H1 (cell line): ENCODE data around the gene GIPR. TPM values are rescaled to one million over a fixed set of nuclear protein-coding genes. Genes with fewer than 3 reads are reported as not detected.

Experiments used
- CTCF ChIA-PET: fragments of 300-600 bp; sonication (Branson Sonifier 250); formaldehyde crosslinking; loops from one replicate; lab custom pipeline; 2021; ENCODE audit not compliant: partially characterized antibody; lab: Charles Lee
- POLR2A ChIA-PET: fragments of 300-600 bp; sonication (Branson Sonifier 250); formaldehyde crosslinking; loops from one replicate; lab custom pipeline; 2021; ENCODE audit warnings: inconsistent platforms; ENCODE audit not compliant: partially characterized antibody; lab: Charles Lee
- DNase-seq, 2 experiments: peaks; one replicate each; pipeline versions ENCODE4 v3.0.0 to v3.0.0-alpha.2; 2010 to 2022; ENCODE audit warnings: low spot score in 2 of 2, low read depth in 1 of 2, mixed read lengths in 1 of 2
- FAIRE-seq: peaks from 2 replicates; lab custom pipeline; 2011; peaks lifted over from hg19 to GRCh38; lab: Jason Lieb, UNC
- H2AFZ ChIP-seq: 2 replicates; pipeline ENCODE4 v1.8.1; 2012; ENCODE audit warnings: low read length, inconsistent platforms
- H2AK5ac ChIP-seq: 2 replicates; pipeline ENCODE4 v1.6.1; 2013; ENCODE audit warnings: low read depth, low read length
- H2BK120ac ChIP-seq: replicated peaks from 2 replicates; pipeline ENCODE3; 2013; ENCODE audit warnings: low read depth, low read length, inconsistent platforms
- H2BK12ac ChIP-seq: 2 replicates; pipeline ENCODE4 v1.6.1; 2013; ENCODE audit warnings: low read depth, low read length
- H2BK15ac ChIP-seq: 2 replicates; pipeline ENCODE4 v1.6.1; 2013; ENCODE audit warnings: low read length
- H2BK20ac ChIP-seq: 2 replicates; pipeline ENCODE4 v1.6.1; 2013; ENCODE audit warnings: low read length
- H2BK5ac ChIP-seq: 2 replicates; pipeline ENCODE4 v1.6.1; 2013; ENCODE audit warnings: low read depth, low read length
- H3K14ac ChIP-seq: 2 replicates; pipeline ENCODE4 v1.6.1; 2013; ENCODE audit warnings: inconsistent platforms; ENCODE audit not compliant: insufficient read length
- H3K18ac ChIP-seq: 2 replicates; pipeline ENCODE4 v1.6.1; 2013; ENCODE audit warnings: low read length; ENCODE audit errors: extremely low read depth
- H3K23ac ChIP-seq: 2 replicates; pipeline ENCODE4 v1.6.1; 2013; ENCODE audit warnings: inconsistent platforms; ENCODE audit not compliant: insufficient read length
- H3K23me2 ChIP-seq: 2 replicates; pipeline ENCODE4 v1.6.1; 2013; ENCODE audit warnings: low read depth, low read length
- H3K27ac ChIP-seq: 2 replicates; pipeline ENCODE4 v1.6.1; 2011; ENCODE audit warnings: low read depth, low read length, inconsistent platforms
- H3K27me3 ChIP-seq, 4 experiments: replicated peaks in 1 of 4; 1 replicate in 1 of 4; 2 replicates in 3 of 4; pipeline versions ENCODE4 v1.6.1 to v1.8.1; 2011 to 2013; ENCODE audit warnings: low read length in 3 of 4, mild to moderate bottlenecking in 3 of 4, inconsistent platforms in 2 of 4, mixed read lengths in 2 of 4, moderate library complexity in 1 of 4; ENCODE audit not compliant: control insufficient read depth in 3 of 4, insufficient read depth in 3 of 4; ENCODE audit errors: extremely low read depth in 1 of 4
- H3K36me3 ChIP-seq, 4 experiments: 2 replicates each; pipeline versions ENCODE4 v1.6.1 to v1.8.1; 2011 to 2013; ENCODE audit warnings: mild to moderate bottlenecking in 4 of 4, low read length in 3 of 4, moderate library complexity in 2 of 4, control low read depth in 1 of 4, inconsistent platforms in 1 of 4; ENCODE audit not compliant: insufficient read depth in 4 of 4, control insufficient read depth in 2 of 4
- H3K4ac ChIP-seq: replicated peaks from 2 replicates; pipeline ENCODE3; 2013; ENCODE audit warnings: low read length, low read depth, mixed read lengths, inconsistent platforms; ENCODE audit not compliant: insufficient read length
- H3K4me1 ChIP-seq, 4 experiments: replicated peaks in 1 of 4; 1 replicate in 1 of 4; 2 replicates in 3 of 4; pipeline versions ENCODE4 v1.6.1 to v1.8.1; 2011 to 2013; ENCODE audit warnings: low read length in 3 of 4, inconsistent platforms in 2 of 4, mixed read lengths in 1 of 4; ENCODE audit not compliant: insufficient read depth in 4 of 4, control insufficient read depth in 3 of 4
- H3K4me2 ChIP-seq, 2 experiments: 2 replicates each; pipeline versions ENCODE4 v1.6.1 to v1.8.1; 2011 to 2013; ENCODE audit warnings: low read depth in 2 of 2, low read length in 2 of 2, control low read depth in 1 of 2, inconsistent platforms in 1 of 2, mild to moderate bottlenecking in 1 of 2; ENCODE audit not compliant: insufficient read depth in 1 of 2
- H3K4me3 ChIP-seq, 4 experiments: fragments of 200-600, 300-600 bp in 1 of 4; sonication (generic), shearing (Covaris generic), sonication (Bioruptor Twin) in 1 of 4; 2 replicates each; pipeline versions ENCODE4 v1.5.1 to v1.8.1; 2011 to 2016; ENCODE audit warnings: low read length in 4 of 4, low read depth in 3 of 4, control low read depth in 2 of 4, inconsistent platforms in 2 of 4, mild to moderate bottlenecking in 2 of 4, mixed read lengths in 1 of 4, moderate library complexity in 1 of 4; ENCODE audit not compliant: insufficient read depth in 2 of 4; ENCODE audit errors: extremely low read depth in 1 of 4
- H3K56ac ChIP-seq: replicated peaks from 2 replicates; pipeline ENCODE3; 2013; ENCODE audit warnings: low read depth, mild to moderate bottlenecking, mixed read lengths, low read length, inconsistent platforms; ENCODE audit not compliant: insufficient read length
- H3K79me1 ChIP-seq: 2 replicates; pipeline ENCODE4 v1.6.1; 2013; ENCODE audit warnings: low read depth, low read length, control low read depth
- H3K79me2 ChIP-seq, 2 experiments: 2 replicates each; pipeline versions ENCODE4 v1.6.1 to v1.8.1; 2012 to 2013; ENCODE audit warnings: low read length in 2 of 2, mild to moderate bottlenecking in 2 of 2, inconsistent platforms in 1 of 2; ENCODE audit not compliant: insufficient read depth in 2 of 2, control insufficient read depth in 1 of 2
- H3K9ac ChIP-seq, 4 experiments: replicated peaks in 1 of 4; 1 replicate in 1 of 4; 2 replicates in 3 of 4; pipeline versions ENCODE4 v1.6.1 to v1.8.1; 2011 to 2013; ENCODE audit warnings: low read depth in 3 of 4, low read length in 3 of 4, control low read depth in 2 of 4, mild to moderate bottlenecking in 2 of 4, moderate library complexity in 2 of 4, inconsistent platforms in 1 of 4; ENCODE audit errors: extremely low read depth in 1 of 4
- H3K9me3 ChIP-seq, 2 experiments: 2 replicates each; pipeline versions ENCODE4 v1.6.1 to v1.8.1; 2012 to 2013; ENCODE audit warnings: mild to moderate bottlenecking in 2 of 2, moderate library complexity in 2 of 2, control low read depth in 1 of 2, inconsistent platforms in 1 of 2, low read depth in 1 of 2, low read length in 1 of 2, mixed read lengths in 1 of 2; ENCODE audit not compliant: insufficient read depth in 2 of 2
- H4K20me1 ChIP-seq, 2 experiments: replicated peaks in 1 of 2; 2 replicates each; pipeline versions ENCODE3 to v1.8.1; 2011 to 2013; ENCODE audit warnings: inconsistent platforms in 2 of 2, low read length in 2 of 2, mild to moderate bottlenecking in 1 of 2; ENCODE audit not compliant: insufficient read depth in 2 of 2, control insufficient read depth in 1 of 2
- H4K5ac ChIP-seq: 2 replicates; pipeline ENCODE4 v1.6.1; 2013; ENCODE audit warnings: low read length, low read depth, mixed read lengths, inconsistent platforms; ENCODE audit not compliant: insufficient read length
- H4K8ac ChIP-seq: 2 replicates; pipeline ENCODE4 v1.8.0; 2013; ENCODE audit warnings: mild to moderate bottlenecking, moderate library complexity, low read length, inconsistent platforms; ENCODE audit not compliant: insufficient read depth; ENCODE audit errors: extremely low read depth
- H4K91ac ChIP-seq: replicated peaks from 2 replicates; pipeline ENCODE3; 2013; ENCODE audit warnings: low read length, mixed read lengths, inconsistent platforms; ENCODE audit not compliant: insufficient read length
- ASH2L ChIP-seq: fragments of 200-600, 300-600 bp; sonication (generic); IDR thresholded peaks from one replicate; pipeline ENCODE4 v1.7.1; 2017; ENCODE audit warnings: low read length
- EGR1 ChIP-seq: IDR thresholded peaks from 2 replicates; pipeline ENCODE4 v1.6.1; 2011; ENCODE audit warnings: low read depth, low read length, borderline replicate concordance
- FOSL1 ChIP-seq: IDR thresholded peaks from 2 replicates; pipeline ENCODE4 v1.6.1; 2011; ENCODE audit warnings: mild to moderate bottlenecking, low read depth, low read length, moderate library complexity; ENCODE audit not compliant: insufficient read depth
- MAFK ChIP-seq: IDR thresholded peaks from 2 replicates; pipeline ENCODE4 v1.6.1; 2012; ENCODE audit warnings: low read depth, mild to moderate bottlenecking, improper control_type of control experiment, low read length
- POLR2AphosphoS5 ChIP-seq: IDR thresholded peaks from 2 replicates; pipeline ENCODE4 v1.6.1; 2011; ENCODE audit warnings: low read depth, low read length
- RFX5 ChIP-seq: IDR thresholded peaks from 2 replicates; pipeline ENCODE4 v1.6.1; 2011; ENCODE audit warnings: low read depth, low read length, improper control_type of control experiment, borderline replicate concordance
- SIN3A ChIP-seq, 2 experiments: IDR thresholded peaks in 1 of 2; conservative IDR thresholded peaks in 1 of 2; 2 replicates each; pipeline ENCODE4 v1.6.1; 2011 to 2012; ENCODE audit warnings: low read length in 2 of 2, improper control_type of control experiment in 1 of 2, low read depth in 1 of 2, mild to moderate bottlenecking in 1 of 2
- SP1 ChIP-seq: IDR thresholded peaks from 2 replicates; pipeline ENCODE4 v1.6.1; 2011; ENCODE audit warnings: low read depth, low read length
- TBP ChIP-seq: IDR thresholded peaks from 2 replicates; pipeline ENCODE4 v1.6.1; 2011; ENCODE audit warnings: low read depth, low read length, improper control_type of control experiment
- TEAD4 ChIP-seq: IDR thresholded peaks from 2 replicates; pipeline ENCODE4 v1.6.1; 2012; ENCODE audit warnings: low read depth, low read length, inconsistent platforms, mixed read lengths
- WGBS, 2 experiments: shearing (Covaris generic) in 1 of 2; methylation state at CpG; one replicate each; pipeline versions ENCODE4 v1.1.6 to v1.1.7; 2013 to 2015; ENCODE audit warnings: low lambda C conversion rate in 2 of 2, mixed read lengths in 2 of 2, inconsistent platforms in 1 of 2, low coverage in 1 of 2, missing lambda C conversion rate in 1 of 2; ENCODE audit not compliant: insufficient replicate concordance in 2 of 2, insufficient coverage in 1 of 2, insufficient read length in 1 of 2; ENCODE audit errors: extremely low coverage in 1 of 2, missing lambda C conversion rate in 1 of 2; 5-methylcytosine and 5-hydroxymethylcytosine counted together
- polyA plus RNA-seq, 7 experiments: library from polyadenylated mRNA; depleted of rRNA in 3 of 7; stranded (reverse) in 5 of 7; unstranded in 2 of 7; fragments of >200 nt in 5 of 7; fragments of 200-250 nt in 2 of 7; gene quantifications; 1 replicate in 5 of 7; 2 replicates in 1 of 7; 4 replicates in 1 of 7; pipeline versions ENCODE4 v1.2.1 to v1.2.3, GENCODE V29; 2011 to 2013; ENCODE audit warnings: missing spikeins in 2 of 7, mixed read lengths in 2 of 7
- total RNA-seq: library from RNA; stranded (reverse); fragmentation: NEBNext Ultra II Directional; extraction: Animal tissue kit (Norgen Biotek cat#: 25700); gene quantifications from 2 replicates; pipeline ENCODE4 v1.2.1, GENCODE V29; 2021
- TF ChIP-seq, protein P1 (sequence below): IDR thresholded peaks from 2 replicates; pipeline ENCODE4 v1.6.1; 2012; ENCODE audit warnings: inconsistent platforms

Gene GIPR
- total and polyA plus RNA-seq, 2 of the 8 experiments (the other 6 are each of a cell fraction or from before 2014, with no cell fraction given), result 0.42 to 1.3 TPM

DNA sequence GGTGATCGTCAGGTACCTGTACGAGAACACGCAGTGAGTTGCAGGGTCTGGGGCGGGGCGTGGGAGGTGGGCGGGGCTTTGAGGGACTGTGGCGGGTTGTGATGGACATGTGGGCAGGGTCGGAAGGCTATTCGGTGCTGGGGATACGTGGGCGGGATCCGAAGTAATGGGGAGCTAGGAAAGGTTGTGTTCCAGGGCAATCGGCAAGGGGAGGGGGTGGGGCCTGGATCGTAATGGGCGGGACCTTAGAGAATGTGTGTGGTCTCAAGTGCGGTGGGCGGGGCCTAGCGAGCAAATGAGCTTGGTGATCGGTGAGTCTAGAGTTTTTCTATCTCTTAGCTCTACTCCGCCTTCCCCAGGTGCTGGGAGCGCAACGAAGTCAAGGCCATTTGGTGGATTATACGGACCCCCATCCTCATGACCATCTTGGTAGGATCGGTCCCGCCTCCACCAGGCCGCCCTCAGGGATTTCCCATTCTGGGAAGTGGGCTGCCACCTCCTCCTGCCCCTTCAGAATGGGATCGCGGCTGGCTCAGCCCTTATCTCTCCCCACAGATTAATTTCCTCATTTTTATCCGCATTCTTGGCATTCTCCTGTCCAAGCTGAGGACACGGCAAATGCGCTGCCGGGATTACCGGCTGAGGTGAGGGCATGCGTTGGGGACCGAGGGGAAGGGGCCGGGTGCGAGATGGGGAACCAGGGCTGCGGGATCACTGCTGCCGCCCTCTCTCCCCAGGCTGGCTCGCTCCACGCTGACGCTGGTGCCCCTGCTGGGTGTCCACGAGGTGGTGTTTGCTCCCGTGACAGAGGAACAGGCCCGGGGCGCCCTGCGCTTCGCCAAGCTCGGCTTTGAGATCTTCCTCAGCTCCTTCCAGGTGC is 9.6 kb downstream of the GIPR start:
- Histone ChIP-seq H3K4ac (no peak overlapping the region), H3K4me2 (peak overlapping the region; percentile 74 to 89), H3K4me3 (peak overlapping the region; percentile 64 to 88 (median 74)), H2AFZ (peak overlapping the region; percentile 66; the same call in 1 of the 2 replicates), H4K91ac (peak overlapping the region; percentile 6), H3K79me2 (no peaks in the 10 kb centered on the region), H4K5ac (no peak overlapping the region), H4K8ac (peak overlapping the region; percentile 87), H3K79me1 (no peaks in the 10 kb centered on the region), H2BK15ac (no peak overlapping the region; the same call in 1 of the 2 replicates), H3K27ac (no peak overlapping the region), H3K9ac (peak overlapping the region in 2 of 4 experiments; percentile 34 to 39; a peak in 2 of 7 replicates), H3K4me1 (peaks cover 0 to 9% (median 5%) of the 10 kb centered on the region in 4 experiments; a peak in 5 of 7 replicates), H3K18ac (peak overlapping the region; percentile 42), H2BK12ac (no peak overlapping the region), H3K36me3 (no peaks in the 10 kb centered on the region), H3K23me2 (peaks cover 10% of the 10 kb centered on the region), H3K9me3 (no peaks in the 10 kb centered on the region), H2BK20ac (no peak overlapping the region), H4K20me1 (no peaks in the 10 kb centered on the region), H3K23ac (no peak overlapping the region), H2BK120ac (no peak overlapping the region), H3K56ac (no peak overlapping the region), H3K14ac (no peak overlapping the region), H2AK5ac (no peak overlapping the region), H3K27me3 (peaks cover 0 to 9% (median 0%) of the 10 kb centered on the region in 4 experiments; a peak in 4 of 7 replicates), H2BK5ac (peak overlapping the region; percentile 66; the same call in 1 of the 2 replicates)
- DNase-seq, result peak; percentile 96 to 99
- ChIA-PET POLR2A (interaction anchor here (0.6 to 3.7 kb wide), 15 partner anchors 8 to 286 kb away, joined by 3 to 32 read pairs (median 4); partner anchors contain the start of genes GIPR, QPCTL, SIX5 and SNRPD2), CTCF (interaction anchor here (0.5 to 9.6 kb wide), 20 partner anchors 14 to 1036 kb away, joined by 3 to 98 read pairs (median 4); partner anchors contain the start of genes PPM1N, QPCTL, SIX5 and SNRPD2)
- peak; percentile 95 for FAIRE-seq
- WGBS, 2 experiments, result 4% methylated on average over 39 of the region's 49 CpGs; no CpG with 5 or more reads in 1 of the 2 experiments
- no peak for TF ChIP-seq POLR2AphosphoS5
- no peak for TF ChIP-seq FOSL1
- TF ChIP-seq EGR1, result peak; percentile 92; the same call in 1 of the 2 replicates
- no peak for TF ChIP-seq MAFK
- TF ChIP-seq, protein P1, sequence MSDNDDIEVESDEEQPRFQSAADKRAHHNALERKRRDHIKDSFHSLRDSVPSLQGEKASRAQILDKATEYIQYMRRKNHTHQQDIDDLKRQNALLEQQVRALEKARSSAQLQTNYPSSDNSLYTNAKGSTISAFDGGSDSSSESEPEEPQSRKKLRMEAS, result 0 out of 2 replicates have a peak, but pooled peaks have one; percentile 7
- TF ChIP-seq TEAD4, result peak; percentile 63
- TF ChIP-seq ASH2L, result no peak
- peak in 1 of 2 experiments; percentile 63; a peak in 2 of 4 replicates for TF ChIP-seq SIN3A (conservative IDR thresholded peaks at IDR 0.05 in 1 of 2, IDR thresholded peaks at IDR 0.05 in 1 of 2; ENCODE audit: low read depth in 1 of 2, low read length in 2 of 2)
- TF ChIP-seq SP1, result peak; percentile 80
- no peak for TF ChIP-seq RFX5
- TF ChIP-seq TBP, result peak; percentile 37; the same call in 1 of the 2 replicates
